NCI-H226 (cell line): ENCODE results near the gene NFATC1.
A peak's percentile ranks its signal among the peaks of the same experiment; 100 is the strongest.

ENCODE experiments used
- DNase-seq: peaks from one replicate; pipeline ENCODE4 v3.0.0-alpha.2; 2015

The NFATC1 gene

GRCh38 chr18:79564441-79564840 lies 168.7 kb downstream of the NFATC1 start:
- no peak for DNase-seq

DNA sequence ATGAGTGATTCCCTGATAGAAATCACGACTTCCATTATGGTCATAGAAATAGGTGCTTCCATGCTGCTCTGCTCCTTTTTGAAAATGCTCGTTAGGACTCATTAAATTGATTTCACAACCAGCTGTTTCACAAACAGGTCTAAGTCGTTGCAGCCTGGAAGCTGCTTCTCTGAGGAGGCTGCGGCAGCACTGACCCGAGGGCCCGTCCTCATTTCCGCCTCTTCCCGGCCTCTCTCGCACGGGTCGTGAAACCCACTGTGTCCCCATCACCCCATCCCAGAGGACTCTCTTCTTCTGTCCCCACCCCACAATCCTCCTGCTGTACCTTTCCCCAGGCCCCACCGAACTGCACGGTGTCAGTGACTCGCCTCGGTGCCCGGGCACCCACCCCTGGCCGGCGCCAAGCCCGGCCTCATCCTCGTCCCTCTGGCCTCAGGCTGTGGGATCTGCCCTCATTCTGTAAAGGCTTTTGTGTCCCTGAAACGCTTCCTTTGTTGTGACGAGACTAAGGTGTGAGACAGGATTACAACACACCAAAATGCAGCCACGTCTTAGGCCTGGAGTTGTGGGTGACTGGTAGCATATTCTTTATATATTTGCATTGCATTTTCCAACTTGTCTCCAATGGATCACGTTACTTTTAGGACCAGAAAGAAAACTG lies 171.2 kb downstream of the NFATC1 start:
- DNase-seq = no peak

GRCh38 chr18:79567481-79568147 lies 171.9 kb downstream of the NFATC1 start:
- peak; percentile 8 for DNase-seq

GRCh38 chr18:79568543-79569205 lies 172.9 kb downstream of the NFATC1 start:
- DNase-seq = no peak

- no peak for DNase-seq
Observed at GRCh38 chr18:79569720-79570119, 174.0 kb downstream of the NFATC1 start.

DNA sequence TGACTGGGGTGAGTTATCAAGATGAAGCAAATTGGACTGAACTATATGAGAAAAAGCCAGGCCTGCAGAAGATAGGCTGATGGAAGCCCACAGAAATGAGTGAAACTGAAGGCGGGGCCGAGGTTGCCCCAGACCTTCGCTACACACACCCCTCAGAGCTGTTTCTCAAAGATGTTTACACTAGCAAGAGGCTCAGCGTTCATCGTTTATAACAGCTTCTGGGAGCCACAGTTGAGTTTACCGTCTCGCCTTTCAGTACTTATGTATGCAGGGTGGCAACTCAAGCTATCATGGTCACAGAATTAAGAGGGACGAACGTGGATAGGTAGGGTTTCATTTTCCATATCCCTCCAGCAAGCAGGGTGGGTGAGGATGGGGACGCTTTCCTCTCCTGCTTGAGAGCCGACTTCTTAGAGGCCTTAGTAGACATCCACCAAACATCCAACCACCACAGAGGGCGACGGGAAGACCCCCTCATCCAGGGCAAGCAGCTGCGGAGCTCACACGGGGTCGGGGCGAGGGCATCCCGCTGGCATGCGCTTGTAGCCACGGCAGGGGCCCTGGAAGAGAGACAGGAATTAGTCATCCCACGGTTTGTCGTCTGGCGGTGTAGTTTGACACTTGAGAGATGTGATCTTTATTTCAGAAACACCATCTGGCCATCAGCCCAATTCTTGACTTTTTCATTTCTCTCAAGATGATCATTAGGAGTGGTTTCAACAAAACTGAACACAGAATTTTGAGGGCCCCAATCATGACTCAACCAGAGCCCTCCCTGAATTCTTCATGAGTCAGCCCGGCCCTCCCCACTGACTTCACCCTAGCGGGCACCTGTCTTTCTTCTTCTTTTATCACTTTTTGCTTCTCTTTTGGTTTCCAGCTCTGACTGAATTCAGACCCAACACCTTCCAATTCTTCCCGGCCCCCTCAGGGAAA lies 174.8 kb downstream of the NFATC1 start:
- peak; percentile 26 for DNase-seq

DNA sequence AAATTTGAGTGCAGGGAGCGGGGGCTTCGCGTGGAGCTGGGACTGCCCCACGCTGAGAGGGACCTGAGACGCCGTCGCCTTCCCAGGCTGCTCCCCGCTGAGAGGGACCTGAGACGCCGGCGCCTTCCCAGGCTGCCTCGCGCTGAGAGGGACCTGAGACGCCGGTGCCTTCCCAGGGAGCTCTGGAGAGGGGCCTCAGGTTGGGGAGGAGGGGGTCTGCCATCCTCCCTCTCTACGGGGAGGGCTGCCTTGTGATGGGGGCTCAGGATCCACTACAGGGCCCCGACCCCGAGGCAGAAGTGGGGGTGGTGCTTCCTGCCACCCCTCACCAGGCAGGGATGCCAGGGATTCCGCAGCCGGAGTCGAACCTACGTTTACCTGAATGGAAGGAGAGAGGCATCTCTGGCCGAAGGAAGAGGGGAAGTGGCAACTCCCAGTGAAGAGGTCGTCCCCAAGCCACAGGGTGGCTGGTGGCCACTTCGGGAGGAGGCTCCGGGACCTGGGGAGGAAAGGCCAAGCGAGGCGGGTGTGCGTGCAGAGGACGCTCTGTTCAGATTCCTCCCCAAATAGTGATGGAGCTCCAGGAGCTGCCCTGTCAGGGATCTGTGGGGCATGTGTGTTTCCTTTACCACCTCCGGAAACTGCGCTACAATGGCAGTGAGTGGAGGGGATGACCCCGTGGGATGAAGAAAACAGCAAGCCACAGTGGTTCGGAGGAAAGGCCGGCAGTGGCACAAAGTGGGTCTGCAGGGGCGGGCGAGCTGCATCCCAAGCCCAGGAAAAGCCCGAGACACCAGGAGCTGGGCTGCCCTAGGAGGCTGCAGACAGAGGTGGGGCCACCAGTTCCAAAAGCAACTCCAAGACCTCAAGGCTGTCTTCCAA lies 175.7 kb downstream of the NFATC1 start:
- no peak for DNase-seq

GRCh38 chr18:79572093-79572780 lies 176.5 kb downstream of the NFATC1 start:
- DNase-seq = no peak

- DNase-seq = no peak
Observed at GRCh38 chr18:79572848-79573451, 177.2 kb downstream of the NFATC1 start.

DNA sequence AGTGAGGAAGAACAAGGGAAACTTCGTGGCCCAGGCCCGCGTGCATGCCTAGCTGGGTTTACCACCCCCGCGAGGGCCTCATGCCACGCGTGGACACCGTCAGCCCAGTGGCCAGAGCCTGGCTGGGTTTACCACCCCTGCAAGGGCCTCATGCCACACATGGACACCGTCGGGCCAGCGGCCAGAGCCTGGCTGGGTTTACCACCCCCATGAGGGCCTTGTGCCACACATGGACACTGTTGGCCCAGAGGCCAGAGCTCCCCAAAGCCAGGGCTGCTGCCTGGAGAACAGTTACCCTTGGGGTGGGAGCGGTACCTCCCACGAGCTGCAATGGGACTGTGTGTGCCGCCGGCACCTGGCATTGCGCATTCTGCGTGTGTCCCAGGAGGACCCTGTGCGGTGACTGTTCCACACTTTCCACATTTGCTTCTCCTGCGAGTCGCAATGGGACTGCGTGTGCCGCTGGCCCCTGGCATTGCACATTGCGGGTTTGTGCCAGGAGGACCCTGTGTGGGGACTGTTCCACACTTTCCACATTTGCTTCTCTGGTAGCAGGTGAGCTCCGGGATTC lies 178.3 kb downstream of the NFATC1 start:
- DNase-seq = no peak

- DNase-seq = no peak
Observed at GRCh38 chr18:79574938-79575525, 179.3 kb downstream of the NFATC1 start.

DNA sequence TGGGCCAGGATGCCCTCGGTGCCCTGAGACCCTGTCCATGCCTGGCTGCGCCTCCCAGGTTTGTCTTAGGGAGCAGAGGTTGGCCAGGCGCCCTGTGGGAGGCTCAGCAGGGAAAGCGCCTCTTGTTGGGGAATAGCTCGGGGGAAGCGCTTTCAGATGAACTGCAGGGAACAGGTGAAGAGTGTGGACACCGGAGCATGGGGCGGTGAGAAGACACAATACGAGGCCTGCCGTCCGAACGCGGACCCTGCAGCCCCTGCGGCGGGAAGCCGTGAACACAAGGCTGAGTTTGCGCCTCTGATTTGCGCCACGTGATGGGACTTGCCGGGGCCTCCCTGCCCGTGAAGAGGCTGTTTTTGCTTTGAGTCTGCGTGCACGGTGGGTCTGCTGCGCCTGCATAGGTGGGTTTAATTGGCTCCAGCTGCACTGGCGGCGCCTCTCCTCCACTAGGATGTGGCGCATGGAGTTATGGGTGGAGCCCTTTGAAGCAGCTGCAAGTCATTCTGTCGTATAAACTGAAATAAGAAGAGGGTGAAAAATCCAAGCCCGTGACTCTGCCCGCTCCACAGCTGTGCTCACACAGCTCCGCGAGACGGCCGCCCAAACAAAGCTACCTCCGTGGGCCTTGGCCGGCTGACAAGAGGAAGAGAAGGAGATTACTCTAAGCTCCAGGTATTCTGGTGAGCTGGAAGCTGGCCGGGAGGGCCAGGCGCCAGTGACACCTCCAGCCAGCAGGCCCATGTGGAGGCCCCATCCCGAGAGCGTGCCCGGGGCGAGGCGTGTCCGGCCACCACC lies 180.4 kb downstream of the NFATC1 start:
- DNase-seq = no peak

GRCh38 chr18:79576686-79577351 lies 181.1 kb downstream of the NFATC1 start:
- DNase-seq = no peak

GRCh38 chr18:79577451-79578395 lies 182.0 kb downstream of the NFATC1 start:
- DNase-seq = peak; percentile 17

DNA sequence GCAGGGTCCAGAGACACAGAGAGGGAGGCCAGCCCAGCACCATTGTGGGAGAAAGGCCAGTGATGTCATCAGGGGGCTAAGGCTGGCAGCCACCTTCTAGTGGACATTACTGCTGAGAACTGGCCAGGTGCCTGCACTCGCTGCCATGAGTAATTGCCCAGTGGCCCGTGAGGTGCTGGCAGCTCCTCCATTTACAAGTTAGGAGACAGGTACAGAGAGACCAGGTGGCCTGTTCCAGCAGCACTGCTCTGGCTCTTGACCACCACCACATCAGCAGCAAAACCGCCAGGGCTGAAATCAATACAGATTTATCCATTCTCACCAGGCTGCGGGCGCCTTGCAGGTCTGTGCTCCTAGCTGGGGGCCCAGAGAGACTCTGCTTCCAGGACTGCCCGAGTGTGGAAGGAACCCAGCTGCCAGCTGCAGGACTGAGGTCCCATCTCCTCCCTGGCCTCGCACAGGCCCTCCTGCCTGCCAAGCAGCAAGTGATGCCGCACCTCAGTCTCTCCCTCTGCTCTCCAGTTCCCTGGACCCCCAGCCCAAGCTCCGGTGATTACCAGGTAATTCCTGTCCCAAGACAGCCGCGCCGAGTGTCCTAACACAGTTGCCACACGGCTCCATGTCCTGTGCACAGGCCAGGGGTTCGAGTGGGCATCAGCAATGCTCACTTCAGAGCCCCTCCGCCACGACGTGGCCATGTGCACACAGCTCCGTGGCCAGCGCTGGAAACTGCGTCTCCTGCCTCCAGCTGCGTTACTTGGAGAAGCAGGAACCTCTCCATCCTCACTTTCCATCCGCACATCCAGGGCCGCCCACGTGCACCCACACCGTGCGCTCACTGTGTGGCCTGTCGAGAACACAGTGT lies 182.9 kb downstream of the NFATC1 start:
- no peak for DNase-seq
